GM21528 (cell line): Measurements from ENCODE around the gene DTX4.
A peak's percentile ranks its signal among the peaks of the same experiment; 100 is the strongest.

Source experiments
- ATAC-seq: cut with Tn5 transposase; IDR thresholded peaks from one replicate; pipeline ENCODE4 v1.9.1; 2021; ENCODE audit warnings: mild to moderate bottlenecking, moderate library complexity; ENCODE audit not compliant: unreplicated experiment, low FRiP score

Gene DTX4

GRCh38 chr11:59216641-59217564, 45.0 kb downstream of the DTX4 start:
- peak; percentile 89 for ATAC-seq

- ATAC-seq, result no peak
Observed at GRCh38 chr11:59218319-59218718, 46.4 kb downstream of the DTX4 start.

- no peak for ATAC-seq
Observed at GRCh38 chr11:59218893-59219292, 47.0 kb downstream of the DTX4 start.

- no peak for ATAC-seq
Observed at GRCh38 chr11:59219836-59220235, 47.9 kb downstream of the DTX4 start.

GRCh38 chr11:59221441-59221840, 49.5 kb downstream of the DTX4 start:
- ATAC-seq, result no peak

- ATAC-seq, result no peak
Observed at GRCh38 chr11:59222464-59223060, 50.6 kb downstream of the DTX4 start.

GRCh38 chr11:59223177-59223576, 51.2 kb downstream of the DTX4 start:
- ATAC-seq, result no peak

GRCh38 chr11:59223611-59224010, 51.7 kb downstream of the DTX4 start:
- no peak for ATAC-seq

GRCh38 chr11:59224351-59224928, 52.5 kb downstream of the DTX4 start:
- ATAC-seq, result peak; percentile 48

- peak; percentile 50 for ATAC-seq
Observed at GRCh38 chr11:59225017-59225416, 53.1 kb downstream of the DTX4 start.

GRCh38 chr11:59226396-59226795, 54.5 kb downstream of the DTX4 start:
- no peak for ATAC-seq

GRCh38 chr11:59240322-59240721, 68.4 kb downstream of the DTX4 start:
- no peak for ATAC-seq

- ATAC-seq, result no peak
Observed at GRCh38 chr11:59243633-59244032, 71.7 kb downstream of the DTX4 start.

GRCh38 chr11:59247531-59248227, 75.7 kb downstream of the DTX4 start:
- no peak for ATAC-seq

GRCh38 chr11:59249535-59249934, 77.6 kb downstream of the DTX4 start:
- no peak for ATAC-seq

GRCh38 chr11:59253001-59253400, 81.1 kb downstream of the DTX4 start:
- no peak for ATAC-seq

- no peak for ATAC-seq
Observed at GRCh38 chr11:59254286-59254685, 82.4 kb downstream of the DTX4 start.

- ATAC-seq, result no peak
Observed at GRCh38 chr11:59255281-59255680, 83.3 kb downstream of the DTX4 start.
